HG02870 (cell line): ENCODE data around the gene RREB1.
"Not testable (repeated sequence)": the region's sequence is repeated elsewhere in the genome, so short reads cannot be mapped to it uniquely, and the experiment has no call there.

Source experiments
- ATAC-seq: cut with Tn5 transposase; IDR thresholded peaks from one replicate; pipeline ENCODE4 v1.9.1; 2021; ENCODE audit warnings: mild to moderate bottlenecking, moderate library complexity; ENCODE audit not compliant: unreplicated experiment

RREB1 gene

GRCh38 chr6:7260291-7261031, 152.7 kb downstream of the RREB1 start:
- no peak for ATAC-seq

DNA sequence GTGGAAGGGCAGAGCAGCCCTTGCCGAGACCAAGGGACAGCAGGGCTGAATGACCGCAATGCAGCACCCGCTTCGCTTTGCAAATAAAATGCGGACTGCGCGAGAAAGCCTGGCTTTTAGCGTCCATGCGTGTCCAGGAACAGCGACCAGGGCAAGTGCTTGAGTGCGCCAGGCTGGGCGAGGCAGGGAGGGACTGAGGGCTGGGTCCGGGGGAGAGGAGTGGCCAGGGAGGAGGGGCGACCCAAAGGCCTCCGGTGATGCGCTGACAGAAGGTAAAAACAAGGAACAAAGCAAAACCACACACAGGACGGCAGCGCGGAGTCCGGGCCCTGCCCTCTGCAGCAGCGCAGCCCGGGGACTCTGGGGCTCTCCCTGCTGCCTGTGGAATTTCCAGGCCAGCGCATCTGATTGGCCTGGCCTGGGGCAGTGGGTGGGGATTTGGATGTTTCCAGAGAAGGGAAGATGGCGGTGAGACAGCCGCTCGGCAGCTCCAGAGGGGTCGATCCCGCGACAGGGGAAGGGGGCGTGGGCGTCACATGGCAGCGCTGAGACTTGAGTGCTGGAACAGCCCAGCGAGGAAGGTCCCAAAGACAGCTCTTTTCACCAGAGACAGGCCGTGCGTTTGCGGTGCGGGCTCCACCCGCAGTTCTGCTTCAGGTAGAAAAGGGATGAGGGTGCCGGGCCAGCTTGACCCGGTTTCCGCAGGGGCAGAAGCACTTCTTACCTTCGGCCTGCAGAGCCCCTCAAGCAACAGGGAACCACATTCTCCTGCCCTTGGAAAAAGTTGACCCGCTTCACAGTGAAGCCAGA, 153.5 kb downstream of the RREB1 start:
- peak; percentile 56 for ATAC-seq

- ATAC-seq: no peak
These were observed 154.2 kb downstream of the RREB1 start for GRCh38 chr6:7261852-7262461.

- no peak for ATAC-seq
These were observed 155.2 kb downstream of the RREB1 start for GRCh38 chr6:7262746-7263518.

- not testable (repeated sequence) for ATAC-seq
These were observed 155.7 kb downstream of the RREB1 start for GRCh38 chr6:7263519-7263805.

GRCh38 chr6:7264041-7264440, 156.3 kb downstream of the RREB1 start:
- no peak for ATAC-seq

DNA sequence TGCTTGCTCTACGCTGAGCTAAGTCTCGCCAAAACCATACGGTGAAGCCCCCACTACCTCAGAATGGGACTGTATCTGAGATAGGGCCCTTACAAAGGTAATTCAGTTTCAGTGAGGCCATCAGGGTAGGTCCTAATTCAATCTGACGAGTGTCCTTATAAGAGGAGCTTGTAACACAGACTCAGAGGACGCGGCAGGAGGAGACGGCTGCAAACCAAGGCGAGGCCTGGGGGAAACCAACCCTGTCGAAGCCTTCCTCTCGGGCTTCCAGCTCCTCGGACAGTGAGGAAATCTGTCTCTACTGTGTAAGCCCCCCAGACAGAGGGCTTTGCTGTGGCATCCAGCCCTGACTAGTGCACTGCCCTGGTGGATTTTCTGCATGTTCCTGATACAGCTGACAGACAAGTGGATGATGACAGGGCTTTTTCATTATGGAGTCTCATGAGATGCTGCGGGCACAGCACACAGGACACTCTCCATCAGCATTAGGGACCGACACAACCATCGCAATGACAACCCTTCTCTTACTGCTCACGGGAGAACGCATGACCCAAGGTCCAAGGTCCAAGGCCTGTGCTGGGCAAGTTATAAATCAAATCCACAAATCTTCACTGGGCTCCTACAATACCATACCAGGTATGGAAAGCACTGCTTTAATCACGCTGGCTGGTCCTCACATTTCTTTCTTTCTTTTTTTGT, 157.1 kb downstream of the RREB1 start:
- ATAC-seq: no peak

- ATAC-seq: not testable (repeated sequence)
These were observed 157.6 kb downstream of the RREB1 start for GRCh38 chr6:7265385-7265726.

GRCh38 chr6:7267071-7267465, 159.3 kb downstream of the RREB1 start:
- ATAC-seq: no peak

- no peak for ATAC-seq
These were observed 159.8 kb downstream of the RREB1 start for GRCh38 chr6:7267466-7268091.

GRCh38 chr6:7268362-7268761, 160.6 kb downstream of the RREB1 start:
- ATAC-seq: no peak

GRCh38 chr6:7268816-7269555, 161.2 kb downstream of the RREB1 start:
- ATAC-seq: no peak

DNA sequence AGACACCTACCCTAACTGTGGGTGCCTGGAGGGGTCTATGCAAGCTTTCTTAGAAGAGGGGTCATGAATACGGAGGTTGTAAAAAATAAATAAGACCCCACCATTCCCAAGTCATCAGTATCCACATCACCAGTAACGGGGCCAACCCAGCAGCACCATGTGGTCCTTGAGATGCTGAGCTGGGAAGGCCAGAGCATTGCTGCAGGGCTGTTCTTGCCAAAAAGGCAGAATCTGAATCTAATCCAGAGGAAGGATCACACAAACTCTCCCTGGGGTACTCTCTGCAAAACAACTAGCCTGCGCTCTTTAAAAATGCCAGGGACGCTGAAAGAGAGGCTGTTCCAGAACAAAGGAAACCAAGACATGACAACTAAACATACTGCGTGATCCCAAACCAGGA, 162.1 kb downstream of the RREB1 start:
- no peak for ATAC-seq

DNA sequence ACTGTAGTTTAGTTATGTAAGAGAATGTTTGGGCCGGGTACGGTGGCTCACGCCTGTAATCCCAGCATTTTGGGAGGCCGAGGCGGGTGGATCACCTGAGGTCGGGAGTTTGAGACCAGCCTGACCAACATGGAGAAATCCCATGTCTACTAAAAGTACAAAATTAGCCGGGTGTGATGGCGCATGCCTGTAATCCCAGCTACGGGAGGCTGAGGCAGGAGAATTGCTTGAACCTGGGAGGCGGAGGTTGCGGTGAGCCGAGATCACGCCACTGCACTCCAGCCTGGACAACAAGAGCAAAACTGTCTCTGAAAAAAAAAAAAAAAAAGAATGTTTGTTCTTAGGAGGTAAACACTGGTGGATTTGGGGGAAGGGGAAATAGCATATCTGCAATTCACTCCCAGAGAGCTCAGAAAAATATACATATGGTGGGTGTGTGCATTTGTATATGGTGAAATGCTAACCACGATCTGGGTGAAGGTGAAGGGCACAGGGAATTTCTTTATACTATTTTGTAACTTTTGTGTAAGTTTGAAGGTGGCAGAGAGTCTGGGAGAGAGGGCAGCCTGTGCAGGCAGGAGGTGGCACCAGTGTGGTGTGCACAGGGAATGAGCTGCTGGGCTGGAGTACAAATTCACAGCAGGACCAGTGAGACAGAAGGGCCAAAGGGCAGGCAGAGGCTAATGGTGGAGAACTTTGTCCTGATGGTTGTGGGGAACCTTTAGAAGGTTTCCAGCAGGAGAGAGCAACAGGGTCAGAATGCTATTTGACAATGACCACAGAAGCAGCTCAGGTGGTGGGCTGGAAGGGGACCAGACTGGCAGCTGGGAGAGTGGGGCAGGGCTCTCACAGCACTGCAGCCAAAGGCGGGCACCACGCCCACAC, 162.8 kb downstream of the RREB1 start:
- no peak for ATAC-seq

- no peak for ATAC-seq
These were observed 163.4 kb downstream of the RREB1 start for GRCh38 chr6:7271205-7271534.

DNA sequence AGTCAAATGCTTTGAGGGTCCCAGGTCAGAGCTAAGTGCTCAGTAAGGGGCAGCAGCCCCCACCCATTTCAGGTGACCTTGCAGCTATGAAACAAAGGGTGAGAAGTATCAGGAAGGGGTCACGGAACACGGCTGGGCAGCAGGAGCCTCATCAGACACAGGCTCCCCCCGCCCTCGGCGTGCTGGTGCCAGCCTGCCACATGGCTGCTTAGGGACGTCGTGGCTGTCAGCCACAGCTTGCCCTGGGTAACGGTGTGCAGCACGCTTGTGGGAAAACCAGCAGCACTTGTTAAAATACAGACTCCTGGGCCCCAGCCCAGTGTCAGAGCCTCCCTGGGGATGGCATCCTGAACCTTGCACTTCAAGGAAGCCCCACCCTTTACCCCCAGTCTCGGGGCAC, 165.9 kb downstream of the RREB1 start:
- ATAC-seq: no peak

GRCh38 chr6:7274525-7274924, 166.8 kb downstream of the RREB1 start:
- ATAC-seq: not testable (repeated sequence)

- no peak for ATAC-seq
These were observed 168.4 kb downstream of the RREB1 start for GRCh38 chr6:7276199-7276524.
